Stimulated activated CD4-positive, alpha-beta T cell treated with anti-CD3 and anti-CD28 coated beads, Interleukin-1b, Interleukin-23, amount 100 ng/mL, for 1 hour (primary cell): Measurements from ENCODE around the gene DIPK1C.

Experiments used
- DNase-seq, 2 donors: peaks; one replicate each; pipeline ENCODE4 v3.0.0-alpha.2; 2020; ENCODE audit warnings: low read depth in 2 of 2

DIPK1C gene

GRCh38 chr18:74419761-74420160, 37.3 kb downstream of the DIPK1C start:
- DNase-seq, result no peak

- DNase-seq, result no peak
Observed at GRCh38 chr18:74418023-74418422, 39.1 kb downstream of the DIPK1C start.

- DNase-seq, result no peak
Observed at GRCh38 chr18:74416124-74416523, 41.0 kb downstream of the DIPK1C start.

GRCh38 chr18:74414953-74415515, 42.1 kb downstream of the DIPK1C start:
- no peak for DNase-seq

- DNase-seq, result no peak
Observed at GRCh38 chr18:74413836-74414235, 43.3 kb downstream of the DIPK1C start.

GRCh38 chr18:74412116-74412880, 44.8 kb downstream of the DIPK1C start:
- DNase-seq, result no peak

- DNase-seq, result no peak
Observed at GRCh38 chr18:74411475-74411874, 45.6 kb downstream of the DIPK1C start.

- DNase-seq, result no peak
Observed at GRCh38 chr18:74410441-74410992, 46.6 kb downstream of the DIPK1C start.

GRCh38 chr18:74407888-74408287, 49.2 kb downstream of the DIPK1C start:
- no peak for DNase-seq

- DNase-seq, result no peak
Observed at GRCh38 chr18:74402806-74403433, 54.2 kb downstream of the DIPK1C start.

GRCh38 chr18:74400813-74401212, 56.3 kb downstream of the DIPK1C start:
- no peak for DNase-seq

- DNase-seq, result no peak
Observed at GRCh38 chr18:74399091-74399887, 57.8 kb downstream of the DIPK1C start.

- DNase-seq, result no peak
Observed at GRCh38 chr18:74397572-74397971, 59.5 kb downstream of the DIPK1C start.

- no peak for DNase-seq
Observed at GRCh38 chr18:74396171-74397169, 60.6 kb downstream of the DIPK1C start.

GRCh38 chr18:74395648-74396154, 61.4 kb downstream of the DIPK1C start:
- no peak for DNase-seq

GRCh38 chr18:74395006-74395405, 62.1 kb downstream of the DIPK1C start:
- DNase-seq, result no peak

GRCh38 chr18:74392323-74392722, 64.8 kb downstream of the DIPK1C start:
- no peak for DNase-seq

GRCh38 chr18:74390900-74391299, 66.2 kb downstream of the DIPK1C start:
- no peak for DNase-seq

GRCh38 chr18:74389991-74390390, 67.1 kb downstream of the DIPK1C start:
- DNase-seq, result no peak

GRCh38 chr18:74389171-74389927, 67.8 kb downstream of the DIPK1C start:
- DNase-seq, result no peak
